ENCODE measurements around the gene GRB14.

- TF ChIP-seq CTCF (IDR thresholded peaks at IDR 0.05), result no peak
- TF ChIP-seq EP300 (IDR thresholded peaks at IDR 0.05), result no peak
- TF ChIP-seq POLR2A (IDR thresholded peaks at IDR 0.05), result no peak
These were observed 164.7 kb downstream of the GRB14 start for GRCh38 chr2:164456619-164457018.

Data from tibial nerve (tissue), 4 donors.